GM23248 (cell line): ENCODE measurements around the gene PPP1R37.

Experiments used
- EZH2 ChIP-seq: fragments of 200-600 bp; sonication (generic); IDR thresholded peaks from 2 replicates; pipeline ENCODE4 v1.6.1; 2018; ENCODE audit warnings: antibody characterized with exemption, mild to moderate bottlenecking; ENCODE audit not compliant: insufficient read depth, poor library complexity, severe bottlenecking
- EZH2phosphoT487 ChIP-seq: fragments of 200-600 bp; sonication (generic); IDR thresholded peaks from 2 replicates; pipeline ENCODE4 v1.6.1; 2018; ENCODE audit warnings: antibody characterized with exemption, moderate library complexity, mild to moderate bottlenecking, low read depth; ENCODE audit not compliant: insufficient read depth

DNA sequence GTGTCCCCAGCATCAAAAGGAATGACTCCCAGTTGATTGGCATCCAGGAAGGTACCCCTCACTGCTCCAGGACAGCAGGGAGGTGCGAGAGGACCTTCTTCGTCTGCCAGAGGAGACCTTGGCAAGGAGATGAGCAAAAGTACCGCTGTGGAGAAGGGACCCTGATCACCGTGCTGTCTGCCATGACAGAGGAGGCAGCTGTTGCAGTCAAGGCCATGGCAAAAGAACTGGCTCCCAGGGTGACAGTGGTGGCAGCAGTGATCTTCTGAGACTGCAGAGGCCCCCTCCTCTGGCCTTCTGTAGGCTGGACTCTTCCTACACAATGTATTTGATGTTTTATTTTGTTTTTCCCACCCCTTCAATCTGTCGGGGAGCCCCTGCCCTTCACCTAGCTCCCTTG, 35.8 kb downstream of the PPP1R37 start:
- TF ChIP-seq EZH2 (no peak), EZH2phosphoT487 (no peak)
